GM12891 (cell line): ENCODE data around the gene LRCH2.

Source experiments
- POLR2A ChIP-seq: IDR thresholded peaks from 2 replicates; pipeline ENCODE4 v1.6.1; 2011; ENCODE audit warnings: low read depth, low read length, control low read depth
- POLR2AphosphoS5 ChIP-seq: IDR thresholded peaks from 2 replicates; pipeline ENCODE4 v1.6.1; 2011; ENCODE audit warnings: low read depth, low read length, control low read depth
- TAF1 ChIP-seq: IDR thresholded peaks from 2 replicates; pipeline ENCODE4 v1.6.1; 2011; ENCODE audit warnings: low read depth, low read length, control low read depth

DNA sequence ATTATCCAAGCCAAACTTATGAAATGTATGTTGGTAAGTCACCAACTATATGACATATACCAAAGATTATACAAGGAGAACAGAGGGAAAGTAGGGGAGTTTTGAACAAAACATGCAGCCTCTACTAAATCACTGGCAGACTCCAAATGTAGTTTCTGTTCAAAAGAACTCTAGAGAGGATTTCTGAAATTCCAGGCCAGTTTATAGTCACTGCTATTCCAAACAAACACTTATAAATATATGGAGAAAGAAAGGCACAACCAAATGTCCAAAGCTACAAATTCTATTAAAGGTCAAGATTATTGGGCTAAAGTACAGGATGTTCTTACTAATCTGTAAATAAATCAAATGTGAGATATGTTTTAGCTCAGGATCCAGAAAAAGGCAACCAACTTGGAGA, 2.7 kb upstream of the LRCH2 start:
- no peak for TF ChIP-seq POLR2A
- no peak for TF ChIP-seq TAF1
- TF ChIP-seq POLR2AphosphoS5: no peak
